Posterior cingulate gyrus (tissue), 11 donors: ENCODE measurements around the gene DCAKD.

Experiments used
- DNase-seq, 10 donors: peaks; one replicate each; pipeline versions ENCODE4 v3.0.0 to v3.0.0-alpha.2; 2020 to 2021; ENCODE audit warnings: mixed read lengths in 3 of 10
- intact Hi-C: fragments of 100-400 bp; cut with DNase I; formaldehyde crosslinking; loops from one replicate; pipeline ENCODE4 v1.15.1; 2023

DCAKD gene

GRCh38 chr17:44983563-44983962, 67.9 kb downstream of the DCAKD start:
- intact Hi-C loops, result no loop called here
- DNase-seq, result no peak

- no peak for DNase-seq
- intact Hi-C loops, result no loop called here
Observed at GRCh38 chr17:44982113-44982702, 69.2 kb downstream of the DCAKD start.

- intact Hi-C loops, result no loop called here
- peak in 1 of 10 donors; percentile 9 for DNase-seq
Observed at GRCh38 chr17:44981221-44981968, 70.0 kb downstream of the DCAKD start.

- DNase-seq, result peak in 3 of 10 donors; percentile 38 to 75 (median 45)
- intact Hi-C loops, result no loop called here
Observed at GRCh38 chr17:44979426-44979995, 71.9 kb downstream of the DCAKD start.

GRCh38 chr17:44978807-44979206, 72.6 kb downstream of the DCAKD start:
- DNase-seq, result peak in 1 of 10 donors; percentile 30
- intact Hi-C loops, result no loop called here

- intact Hi-C loops, result no loop called here
- DNase-seq, result peak in 1 of 10 donors; percentile 6
Observed at GRCh38 chr17:44977814-44978550, 73.5 kb downstream of the DCAKD start.

GRCh38 chr17:44977065-44977464, 74.4 kb downstream of the DCAKD start:
- peak in 1 of 10 donors; percentile 49 for DNase-seq
- intact Hi-C loops, result no loop called here

GRCh38 chr17:44976206-44976605, 75.2 kb downstream of the DCAKD start:
- intact Hi-C loops, result no loop called here
- peak in 1 of 10 donors; percentile 22 for DNase-seq
